Fibroblast of pulmonary artery (primary cell): ENCODE measurements around the gene SHISAL2A.

Experiments
- DNase-seq: peaks from one replicate; pipeline ENCODE4 v3.0.0-alpha.2; 2010; ENCODE audit warnings: low read depth
- H3K4me3 ChIP-seq: replicated peaks from 2 replicates; pipeline ENCODE4 v1.5.1; 2011; ENCODE audit warnings: low read depth, mild to moderate bottlenecking, control low read depth, low read length, moderate library complexity
- TF ChIP-seq, protein P1 (sequence below): IDR thresholded peaks from 2 replicates; pipeline ENCODE4 v1.5.1; 2011; ENCODE audit warnings: mild to moderate bottlenecking, control low read depth, low read length, inconsistent platforms; ENCODE audit errors: missing control alignments

The SHISAL2A gene

DNA sequence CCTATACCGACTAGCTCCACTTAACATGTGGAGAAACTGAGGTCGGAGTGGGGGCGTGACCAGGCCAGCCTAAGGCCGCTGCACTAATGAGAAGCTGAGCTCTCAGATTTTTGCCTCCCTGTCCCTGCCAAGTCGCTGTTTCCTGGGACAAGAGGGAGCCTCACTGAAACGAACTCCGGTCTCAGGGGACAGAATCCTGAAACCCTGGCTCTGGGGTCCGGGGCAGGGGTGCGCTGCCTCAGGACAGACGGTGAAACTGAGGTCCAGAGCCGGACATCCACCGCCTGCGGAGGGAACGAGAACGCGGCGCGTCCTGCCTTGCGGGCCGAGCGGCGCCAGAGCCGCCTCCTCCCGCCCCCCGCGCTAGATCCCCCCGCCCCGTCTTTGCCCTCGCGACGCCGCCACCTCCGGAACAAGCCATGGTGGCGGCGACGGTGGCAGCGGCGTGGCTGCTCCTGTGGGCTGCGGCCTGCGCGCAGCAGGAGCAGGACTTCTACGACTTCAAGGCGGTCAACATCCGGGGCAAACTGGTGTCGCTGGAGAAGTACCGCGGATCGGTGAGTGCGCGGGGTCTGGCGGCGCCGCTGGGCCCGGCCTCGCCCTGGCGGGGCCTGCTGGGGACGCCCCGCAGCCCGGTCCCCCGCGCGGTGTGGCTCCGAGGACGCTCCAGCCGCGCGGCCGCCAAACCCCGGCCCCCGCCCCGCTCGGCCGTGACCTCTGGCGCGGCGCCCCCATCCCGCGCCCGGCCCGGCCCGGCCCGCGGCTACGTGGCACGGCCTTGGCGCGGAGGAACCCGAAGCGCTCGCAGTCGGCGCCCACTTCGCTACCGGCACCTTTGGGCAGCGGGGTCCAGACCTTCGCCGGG, 30.7 kb upstream of the SHISAL2A start, which contains the start of gene GPX7:
GPX7 (plus strand) TSS at position 381 of the 865 bp plus-strand sequence; CDS start at position 420, 39 bp downstream.
- peak; percentile 62 for DNase-seq
- H3K4me3 ChIP-seq: peak within 1 kb of the TSS; percentile 49
- TF ChIP-seq, protein P1, sequence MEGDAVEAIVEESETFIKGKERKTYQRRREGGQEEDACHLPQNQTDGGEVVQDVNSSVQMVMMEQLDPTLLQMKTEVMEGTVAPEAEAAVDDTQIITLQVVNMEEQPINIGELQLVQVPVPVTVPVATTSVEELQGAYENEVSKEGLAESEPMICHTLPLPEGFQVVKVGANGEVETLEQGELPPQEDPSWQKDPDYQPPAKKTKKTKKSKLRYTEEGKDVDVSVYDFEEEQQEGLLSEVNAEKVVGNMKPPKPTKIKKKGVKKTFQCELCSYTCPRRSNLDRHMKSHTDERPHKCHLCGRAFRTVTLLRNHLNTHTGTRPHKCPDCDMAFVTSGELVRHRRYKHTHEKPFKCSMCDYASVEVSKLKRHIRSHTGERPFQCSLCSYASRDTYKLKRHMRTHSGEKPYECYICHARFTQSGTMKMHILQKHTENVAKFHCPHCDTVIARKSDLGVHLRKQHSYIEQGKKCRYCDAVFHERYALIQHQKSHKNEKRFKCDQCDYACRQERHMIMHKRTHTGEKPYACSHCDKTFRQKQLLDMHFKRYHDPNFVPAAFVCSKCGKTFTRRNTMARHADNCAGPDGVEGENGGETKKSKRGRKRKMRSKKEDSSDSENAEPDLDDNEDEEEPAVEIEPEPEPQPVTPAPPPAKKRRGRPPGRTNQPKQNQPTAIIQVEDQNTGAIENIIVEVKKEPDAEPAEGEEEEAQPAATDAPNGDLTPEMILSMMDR: no peak

DNA sequence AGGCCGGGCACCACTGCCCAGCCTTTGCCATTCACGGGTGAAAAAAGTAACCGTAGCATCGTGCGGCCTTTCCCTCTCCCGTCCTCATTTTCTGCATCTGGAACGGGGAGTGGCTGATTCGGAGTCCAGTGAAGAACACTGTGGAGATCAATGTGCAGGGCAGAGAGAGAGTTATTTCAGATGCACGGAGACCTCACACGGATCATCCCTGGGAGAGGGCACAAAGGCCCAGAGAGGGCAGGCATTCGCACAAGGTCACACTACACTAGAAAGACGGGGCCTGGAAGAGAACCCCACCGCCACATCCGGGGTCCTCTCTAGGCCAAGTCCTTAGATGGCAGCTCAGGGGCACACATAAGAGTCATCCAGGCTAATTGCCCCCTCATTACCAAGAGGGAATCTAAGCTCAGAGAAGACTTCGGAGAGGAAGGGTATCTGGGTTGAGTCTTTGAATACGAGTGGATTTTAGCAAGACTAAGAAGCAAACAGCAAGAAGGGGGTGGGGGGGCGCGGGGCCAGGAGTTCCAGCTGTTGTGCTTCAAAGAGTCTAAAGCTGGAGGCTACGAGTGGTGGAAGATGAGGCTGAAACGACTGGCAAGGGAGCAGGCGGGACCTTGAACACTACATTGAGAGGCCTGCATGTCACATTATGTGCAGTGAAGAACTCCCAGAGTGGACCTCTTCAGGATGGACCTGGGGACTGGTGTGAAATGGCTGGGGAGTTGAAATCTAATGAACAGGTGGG, 29.9 kb upstream of the SHISAL2A start:
- TF ChIP-seq, protein P1: no peak
- peak overlapping the region; percentile 49 for H3K4me3 ChIP-seq
- DNase-seq: peak; percentile 23

DNA sequence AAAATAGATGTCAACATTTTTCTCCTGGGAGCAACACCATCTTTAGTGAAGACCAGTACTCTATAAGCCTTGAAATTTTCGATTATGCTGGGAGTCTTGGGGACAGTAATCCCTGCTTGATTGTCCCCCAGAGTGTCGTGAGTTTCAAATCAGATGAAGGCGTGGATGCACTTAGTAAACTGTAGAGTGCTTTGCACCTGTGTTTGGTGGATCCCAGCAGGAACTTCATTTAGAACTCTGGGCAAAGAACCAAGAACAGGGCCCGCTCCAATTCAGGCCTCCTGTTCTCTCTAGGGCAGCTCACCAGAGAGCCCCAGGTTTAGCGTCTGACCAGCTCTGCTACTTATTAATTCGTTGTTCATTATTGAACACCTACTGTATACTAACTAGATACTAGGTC, 29.3 kb upstream of the SHISAL2A start:
- TF ChIP-seq, protein P1: no peak
- DNase-seq: no peak
- H3K4me3 ChIP-seq: no peak overlapping the region

DNA sequence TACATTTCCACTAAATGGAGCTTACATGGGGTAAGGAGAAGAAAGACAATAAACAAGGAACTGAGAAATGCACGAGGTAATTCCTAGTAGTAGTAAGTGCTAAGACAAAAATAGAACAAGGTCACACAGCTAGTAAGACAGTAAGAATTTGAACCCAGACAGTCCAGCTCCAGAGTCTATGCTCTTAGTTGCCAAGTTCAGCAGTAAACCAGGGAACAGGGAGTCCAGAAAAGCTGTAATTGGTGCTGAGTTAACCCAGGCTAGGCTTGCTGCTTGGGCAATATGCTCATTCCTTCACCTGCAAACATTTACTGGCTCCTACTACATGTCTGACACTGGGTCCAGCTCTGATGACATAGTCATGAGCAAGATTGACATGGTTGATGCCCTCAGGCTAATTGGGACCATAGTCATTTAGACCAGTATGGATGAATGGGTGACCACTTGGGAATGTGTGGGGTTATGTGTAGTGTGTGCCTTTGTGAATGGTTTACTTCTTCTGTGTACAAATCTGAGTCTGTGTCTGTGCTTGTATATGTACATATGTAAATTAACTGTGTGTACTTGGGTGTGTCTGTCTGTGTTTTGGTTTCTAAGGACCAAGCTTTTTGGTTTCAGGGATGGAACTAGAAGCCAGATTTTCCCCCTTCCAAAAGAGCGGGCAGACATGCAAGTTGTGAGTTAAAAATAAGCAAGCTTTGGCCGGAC, 28.8 kb upstream of the SHISAL2A start:
- H3K4me3 ChIP-seq: no peak overlapping the region
- TF ChIP-seq, protein P1: no peak
- DNase-seq: no peak

DNA sequence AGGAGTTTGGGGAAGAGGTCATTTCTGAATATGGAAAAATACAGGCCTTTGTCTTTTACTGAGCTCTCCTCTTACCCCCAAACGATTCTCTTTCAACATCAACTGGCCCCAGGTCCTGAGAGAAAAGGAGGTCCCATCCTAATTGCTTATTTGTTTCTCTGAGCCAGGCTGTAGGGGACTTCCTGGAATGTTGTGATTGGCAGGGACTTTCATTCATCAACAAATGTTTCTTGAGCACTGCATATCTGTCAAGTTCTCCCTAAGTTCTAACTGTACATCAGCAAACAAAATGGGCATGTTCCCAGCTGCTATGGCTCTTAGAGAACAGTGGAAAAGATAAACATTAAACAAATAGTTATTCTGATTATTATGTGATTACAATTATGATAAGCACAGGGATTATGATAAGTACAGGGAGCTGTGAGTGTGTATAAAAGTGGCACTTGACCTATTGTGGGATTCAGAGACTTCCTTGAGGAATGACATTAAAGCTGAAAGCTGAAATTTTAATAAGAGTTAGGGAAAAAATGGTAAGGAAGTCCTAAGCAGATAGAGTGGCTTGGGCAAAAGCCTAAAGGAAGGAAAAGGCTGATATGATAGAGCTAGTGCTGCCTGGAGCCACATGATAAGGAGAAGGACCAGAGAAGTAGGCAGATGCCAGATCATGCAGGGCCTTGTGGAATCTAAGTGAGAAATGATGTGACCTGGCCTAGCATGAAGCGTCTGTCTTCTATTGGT, 19.2 kb upstream of the SHISAL2A start:
- H3K4me3 ChIP-seq: no peak overlapping the region
- TF ChIP-seq, protein P1: no peak
- no peak for DNase-seq

DNA sequence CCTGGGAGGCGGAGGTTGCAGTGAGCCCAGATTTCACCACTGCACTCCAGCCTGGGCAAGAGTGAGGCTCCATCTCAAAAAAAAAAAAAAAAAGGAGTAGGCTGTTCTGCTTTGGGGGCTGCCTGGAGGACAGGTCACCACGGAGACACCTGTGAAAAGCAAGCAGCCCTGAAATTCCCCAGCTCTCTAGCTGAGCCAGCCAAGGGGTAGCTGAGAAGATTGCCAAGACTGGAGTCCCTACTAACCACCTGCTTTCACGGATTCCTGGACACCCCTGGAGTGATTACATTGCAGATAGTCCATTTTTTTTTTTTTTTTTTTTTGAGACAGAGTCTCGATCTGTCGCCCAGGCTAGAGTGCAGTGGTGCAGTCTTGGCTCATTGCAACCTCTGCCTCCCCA, 18.3 kb upstream of the SHISAL2A start:
- TF ChIP-seq, protein P1: no peak
- no peak for DNase-seq

More for the DNA sequence above, 18.3 kb upstream of the SHISAL2A start:
- H3K4me3 ChIP-seq: no peak overlapping the region
